Measurements from ENCODE around the gene MYO5C. TPM values are rescaled to one million over a fixed set of nuclear protein-coding genes. Genes with fewer than 3 reads are reported as not detected.

Gene MYO5C
- total and polyA plus RNA-seq, 2 of the 13 experiments (the other 11 are each of a cell fraction or from before 2014, with no cell fraction given) = 15.7 to 23.7 TPM

DNA sequence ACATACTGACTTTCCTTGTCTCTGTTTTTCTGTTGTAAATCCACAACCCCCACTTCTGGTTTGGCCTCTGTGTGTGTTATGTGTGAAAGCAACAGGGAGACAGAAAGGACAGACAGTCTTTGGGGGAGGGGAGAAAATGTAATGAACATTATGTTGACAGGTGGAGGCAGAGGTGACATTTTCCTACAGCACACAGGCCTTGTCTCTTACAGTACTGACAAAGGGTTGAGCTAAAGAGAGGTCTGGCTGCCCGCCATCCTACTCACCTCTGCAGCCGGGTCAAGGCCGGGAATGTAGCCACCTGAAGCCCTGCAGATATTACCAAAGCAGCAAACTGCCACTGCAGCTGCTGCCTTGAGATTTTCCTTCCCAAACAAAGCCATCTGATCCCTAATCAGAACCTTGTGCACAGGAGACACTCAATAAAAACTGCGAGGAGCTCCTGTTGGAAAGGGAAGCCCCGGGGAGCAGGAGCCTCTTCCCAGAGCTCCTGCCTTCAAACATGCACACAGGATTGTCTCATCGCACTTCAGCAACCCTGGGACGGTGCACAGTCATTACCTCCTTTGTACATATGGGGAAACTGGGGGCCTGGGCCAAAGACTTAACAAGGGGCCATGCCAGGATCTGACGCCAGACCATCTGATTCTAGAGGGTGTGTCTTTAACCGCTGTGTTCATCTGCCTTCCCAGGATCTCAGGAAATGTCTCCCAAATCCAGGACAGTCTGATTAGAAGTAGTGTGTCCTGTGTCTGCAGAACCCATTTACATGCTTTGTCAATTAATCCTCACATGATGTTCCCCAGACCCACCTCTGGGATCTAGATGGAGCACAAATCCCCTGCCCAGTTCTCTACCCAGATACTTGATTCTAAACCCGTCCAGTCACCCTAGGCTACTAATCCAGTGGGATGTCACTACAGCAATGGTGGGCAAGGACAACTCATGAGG, 14.2 kb downstream of the MYO5C start (continued):
- TF ChIP-seq ZNF83 (CRISPR knock-in tag; IDR thresholded peaks at IDR 0.05; ENCODE audit: borderline replicate concordance) (no peak), FOXA1 (IDR thresholded peaks at IDR 0.05) (no peak), FOXA1 (CRISPR knock-in tag; IDR thresholded peaks at IDR 0.05) (peak; percentile 46), KMT2B (CRISPR knock-in tag; IDR thresholded peaks at IDR 0.05) (peak; percentile 44; the same call in 1 of the 2 replicates), ZNF567 (CRISPR knock-in tag; IDR thresholded peaks at IDR 0.05; ENCODE audit: borderline replicate concordance) (no peak), ZNF12 (CRISPR knock-in tag; IDR thresholded peaks at IDR 0.05) (no peak), ZNF678 (CRISPR knock-in tag; IDR thresholded peaks at IDR 0.05) (no peak), GATAD2A (CRISPR knock-in tag; IDR thresholded peaks at IDR 0.05) (peak; percentile 67), SMARCC2 (IDR thresholded peaks at IDR 0.05) (no peak), ZNF335 (CRISPR knock-in tag; IDR thresholded peaks at IDR 0.05) (peak; percentile 72; the same call in 1 of the 2 replicates), ZNF552 (CRISPR knock-in tag; IDR thresholded peaks at IDR 0.05; ENCODE audit: borderline replicate concordance) (no peak), ZNF563 (CRISPR knock-in tag; IDR thresholded peaks at IDR 0.05) (no peak), ZNF256 (CRISPR knock-in tag; conservative IDR thresholded peaks at IDR 0.05) (0 out of 2 replicates have a peak, but pooled peaks have one; percentile 7)
- TF ChIP-seq, protein P1, sequence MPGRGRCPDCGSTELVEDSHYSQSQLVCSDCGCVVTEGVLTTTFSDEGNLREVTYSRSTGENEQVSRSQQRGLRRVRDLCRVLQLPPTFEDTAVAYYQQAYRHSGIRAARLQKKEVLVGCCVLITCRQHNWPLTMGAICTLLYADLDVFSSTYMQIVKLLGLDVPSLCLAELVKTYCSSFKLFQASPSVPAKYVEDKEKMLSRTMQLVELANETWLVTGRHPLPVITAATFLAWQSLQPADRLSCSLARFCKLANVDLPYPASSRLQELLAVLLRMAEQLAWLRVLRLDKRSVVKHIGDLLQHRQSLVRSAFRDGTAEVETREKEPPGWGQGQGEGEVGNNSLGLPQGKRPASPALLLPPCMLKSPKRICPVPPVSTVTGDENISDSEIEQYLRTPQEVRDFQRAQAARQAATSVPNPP (CRISPR knock-in tag; IDR thresholded peaks at IDR 0.05) = peak; percentile 37; the same call in 1 of the 2 replicates
- TF ChIP-seq, protein P2, sequence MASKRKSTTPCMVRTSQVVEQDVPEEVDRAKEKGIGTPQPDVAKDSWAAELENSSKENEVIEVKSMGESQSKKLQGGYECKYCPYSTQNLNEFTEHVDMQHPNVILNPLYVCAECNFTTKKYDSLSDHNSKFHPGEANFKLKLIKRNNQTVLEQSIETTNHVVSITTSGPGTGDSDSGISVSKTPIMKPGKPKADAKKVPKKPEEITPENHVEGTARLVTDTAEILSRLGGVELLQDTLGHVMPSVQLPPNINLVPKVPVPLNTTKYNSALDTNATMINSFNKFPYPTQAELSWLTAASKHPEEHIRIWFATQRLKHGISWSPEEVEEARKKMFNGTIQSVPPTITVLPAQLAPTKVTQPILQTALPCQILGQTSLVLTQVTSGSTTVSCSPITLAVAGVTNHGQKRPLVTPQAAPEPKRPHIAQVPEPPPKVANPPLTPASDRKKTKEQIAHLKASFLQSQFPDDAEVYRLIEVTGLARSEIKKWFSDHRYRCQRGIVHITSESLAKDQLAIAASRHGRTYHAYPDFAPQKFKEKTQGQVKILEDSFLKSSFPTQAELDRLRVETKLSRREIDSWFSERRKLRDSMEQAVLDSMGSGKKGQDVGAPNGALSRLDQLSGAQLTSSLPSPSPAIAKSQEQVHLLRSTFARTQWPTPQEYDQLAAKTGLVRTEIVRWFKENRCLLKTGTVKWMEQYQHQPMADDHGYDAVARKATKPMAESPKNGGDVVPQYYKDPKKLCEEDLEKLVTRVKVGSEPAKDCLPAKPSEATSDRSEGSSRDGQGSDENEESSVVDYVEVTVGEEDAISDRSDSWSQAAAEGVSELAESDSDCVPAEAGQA (IDR thresholded peaks at IDR 0.05; ENCODE audit: low read depth) = no peak
- TF ChIP-seq, protein P2 (CRISPR knock-in tag; IDR thresholded peaks at IDR 0.05; ENCODE audit: borderline replicate concordance) = no peak
- TF ChIP-seq, protein P3, sequence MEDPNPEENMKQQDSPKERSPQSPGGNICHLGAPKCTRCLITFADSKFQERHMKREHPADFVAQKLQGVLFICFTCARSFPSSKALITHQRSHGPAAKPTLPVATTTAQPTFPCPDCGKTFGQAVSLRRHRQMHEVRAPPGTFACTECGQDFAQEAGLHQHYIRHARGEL (CRISPR knock-in tag; IDR thresholded peaks at IDR 0.05) = no peak
